DMS79 treated with DMSO at 0.1 percent for 48 hours (cell line): ENCODE results near the gene ADORA2A.

Experiments used
- DNase-seq: peaks from one replicate; lab custom pipeline; 2025; lab: John Stamatoyannopoulos, UW

ADORA2A gene

DNA sequence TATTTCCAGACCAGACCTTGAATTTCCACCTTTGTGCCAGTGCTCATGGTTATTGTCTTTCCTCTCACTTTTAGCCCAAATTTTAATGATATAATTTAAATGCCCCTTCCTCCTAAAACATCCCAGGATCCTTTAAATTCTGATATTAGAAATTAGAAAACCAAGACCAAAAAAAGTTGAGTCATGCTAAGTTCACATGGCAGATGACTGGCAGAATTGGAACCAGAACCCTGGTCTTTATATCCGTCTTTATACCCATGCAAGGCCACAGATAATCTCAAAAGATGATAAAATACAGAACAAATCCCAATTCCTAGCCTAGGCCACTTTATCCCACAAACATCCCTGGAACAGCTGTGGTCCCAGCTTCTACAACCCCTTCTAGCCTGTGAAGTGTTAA, 26.5 kb downstream of the ADORA2A start:
- no peak for DNase-seq

DNA sequence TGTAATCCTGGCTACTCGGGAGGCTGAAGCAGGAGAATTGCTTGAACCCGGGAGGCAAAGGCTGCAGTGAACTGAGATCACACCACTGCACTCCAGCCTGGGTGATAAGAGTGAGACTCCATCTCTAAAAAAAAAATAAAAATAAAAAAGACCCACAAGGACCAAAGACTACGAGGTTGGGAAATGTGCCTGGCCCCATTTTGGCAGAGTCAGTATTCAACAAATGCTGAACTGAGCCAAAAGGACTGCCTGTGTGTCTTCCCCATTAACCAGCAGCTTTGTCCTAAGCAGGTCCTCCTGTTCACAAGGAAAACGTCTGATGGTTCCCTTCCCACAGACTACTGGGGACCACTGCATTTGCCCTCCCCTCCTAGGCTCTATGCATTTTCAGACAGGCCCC, 27.6 kb downstream of the ADORA2A start:
- DNase-seq: no peak

- DNase-seq: no peak
Observed at GRCh38 chr22:24455751-24456426, 28.5 kb downstream of the ADORA2A start.

- DNase-seq: no peak
Observed at GRCh38 chr22:24457894-24458420, 30.6 kb downstream of the ADORA2A start.

- no peak for DNase-seq
Observed at GRCh38 chr22:24459911-24460310, 32.5 kb downstream of the ADORA2A start.

DNA sequence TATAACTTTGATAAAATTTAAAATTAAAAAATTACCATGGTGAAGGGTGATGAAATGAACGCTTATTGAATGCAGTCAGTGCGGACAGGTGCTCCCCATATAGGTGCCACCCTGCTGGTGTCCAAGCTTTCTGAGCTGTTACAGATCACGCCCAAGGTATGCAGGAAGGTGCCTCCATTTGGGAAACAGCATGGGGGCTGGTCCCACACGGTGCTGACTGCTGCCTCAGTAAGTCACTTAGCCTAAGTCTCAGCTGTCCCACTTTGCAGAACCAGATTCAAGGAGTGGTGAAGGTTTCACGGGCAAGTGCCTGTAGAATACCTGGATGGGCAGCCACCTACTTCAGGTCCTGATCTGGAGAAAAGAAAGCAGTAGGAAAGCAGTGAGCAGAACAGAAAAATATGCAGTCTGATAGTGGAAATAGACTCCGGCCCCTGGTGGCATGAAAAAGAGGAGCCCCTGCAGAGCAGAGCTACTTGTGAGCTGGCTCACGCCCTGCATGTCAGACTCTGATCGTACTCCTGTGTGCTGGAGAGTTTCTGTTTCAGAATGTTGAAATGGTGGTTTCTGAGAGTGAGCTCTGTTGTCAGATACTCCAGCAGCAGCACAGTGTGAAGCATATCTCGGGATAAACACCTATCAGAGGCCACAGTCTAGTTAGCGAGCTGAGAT, 33.2 kb downstream of the ADORA2A start:
- no peak for DNase-seq

DNA sequence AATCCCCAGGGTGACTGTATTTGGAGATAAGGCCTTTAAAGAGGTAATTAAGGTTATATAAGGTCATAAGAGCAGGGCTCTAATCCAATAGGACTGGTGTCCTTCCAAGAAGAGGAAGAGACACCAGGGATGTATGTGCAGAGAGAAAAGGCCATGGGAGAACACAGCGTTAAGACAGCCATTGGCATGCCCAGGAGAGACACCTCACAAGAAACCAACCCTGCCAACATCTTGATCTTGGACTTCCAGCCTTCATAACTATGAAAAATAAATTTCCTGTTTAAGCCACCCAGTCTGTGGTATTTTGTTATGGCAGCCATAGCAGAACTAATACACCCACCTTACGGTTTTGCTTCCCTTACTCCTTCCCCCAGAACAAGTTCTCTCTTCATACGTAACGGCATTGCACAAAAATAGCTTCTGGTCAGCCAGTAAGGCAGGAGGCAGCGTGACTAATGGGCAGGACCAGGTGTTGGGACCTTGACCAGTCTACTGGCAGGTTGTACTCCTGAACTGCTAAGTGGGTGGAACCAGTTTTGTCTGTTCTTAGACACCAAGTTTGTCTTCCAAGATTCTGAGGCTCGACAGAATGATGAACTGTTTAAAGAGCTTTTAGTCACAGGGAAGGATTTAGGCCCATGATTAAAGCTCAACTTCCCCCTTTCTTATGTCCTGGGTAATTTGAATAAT, 35.8 kb downstream of the ADORA2A start:
- no peak for DNase-seq

DNA sequence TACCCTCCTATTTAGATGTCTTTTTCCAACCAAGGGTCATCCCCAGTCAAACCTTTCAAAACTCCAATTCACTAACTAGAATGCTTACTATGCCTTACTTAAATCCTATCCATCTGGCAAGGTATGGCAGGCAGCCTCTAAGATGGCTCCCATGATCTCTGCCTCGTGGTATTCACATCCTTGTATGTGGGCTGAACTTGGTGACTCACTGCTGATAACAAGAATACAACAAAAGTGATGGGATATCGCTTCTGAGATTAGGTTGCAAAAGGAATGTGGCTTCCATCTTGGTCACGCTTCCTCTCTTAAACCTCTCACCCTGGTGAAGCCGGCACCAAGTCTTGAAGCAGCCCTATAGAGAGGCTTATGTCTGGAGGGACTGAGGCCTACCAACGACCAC, 38.2 kb downstream of the ADORA2A start:
- peak; percentile 8 for DNase-seq

DNA sequence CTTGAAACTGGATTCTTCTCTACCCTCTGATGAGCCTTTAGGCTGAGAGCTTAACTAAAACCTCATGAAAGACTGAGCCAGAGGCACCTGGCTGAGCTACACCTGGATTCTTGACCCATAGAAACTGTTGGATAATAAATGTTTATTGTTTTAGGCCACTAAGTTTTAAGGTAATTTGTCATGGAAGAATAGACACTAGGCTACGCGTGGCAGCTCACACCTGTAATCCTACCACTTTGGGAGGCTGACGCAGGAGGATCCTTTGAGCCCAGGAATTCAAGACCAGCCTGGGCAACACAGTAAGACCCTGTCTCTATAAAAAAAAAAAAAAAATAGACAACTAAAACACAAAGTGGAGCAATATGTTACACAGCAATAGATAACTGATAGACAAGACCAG, 38.6 kb downstream of the ADORA2A start:
- DNase-seq: no peak

DNA sequence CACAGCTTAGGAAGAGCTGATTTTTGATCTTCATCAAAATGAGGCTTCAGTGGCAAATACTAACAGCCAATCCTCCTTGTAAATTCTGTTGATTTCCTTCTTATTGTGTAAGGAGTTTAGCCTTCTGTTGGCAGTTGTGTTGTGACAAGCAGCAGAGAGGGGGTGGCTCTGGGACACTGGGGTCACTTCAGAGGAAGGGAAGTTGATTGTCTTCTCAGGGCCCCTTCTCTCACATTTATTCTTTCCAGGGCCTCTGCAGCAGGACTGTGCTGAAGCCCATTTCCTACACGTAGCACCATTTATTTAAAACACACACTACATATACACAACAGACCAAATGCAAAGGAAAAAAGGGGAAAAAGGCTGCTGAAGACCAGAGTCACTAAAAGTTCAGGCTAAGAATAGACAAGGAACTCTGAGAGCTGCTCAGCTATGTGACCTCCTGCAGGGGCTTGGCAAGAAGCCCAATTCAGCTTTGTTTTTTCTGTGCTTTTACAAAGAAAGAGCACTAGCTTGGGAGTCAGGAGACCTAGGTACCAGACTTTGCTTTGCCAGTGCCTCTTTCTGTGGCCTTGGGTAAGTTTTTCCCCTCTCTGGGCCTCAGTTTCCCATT, 39.4 kb downstream of the ADORA2A start:
- no peak for DNase-seq

GRCh38 chr22:24467340-24467739, 39.9 kb downstream of the ADORA2A start:
- no peak for DNase-seq

DNA sequence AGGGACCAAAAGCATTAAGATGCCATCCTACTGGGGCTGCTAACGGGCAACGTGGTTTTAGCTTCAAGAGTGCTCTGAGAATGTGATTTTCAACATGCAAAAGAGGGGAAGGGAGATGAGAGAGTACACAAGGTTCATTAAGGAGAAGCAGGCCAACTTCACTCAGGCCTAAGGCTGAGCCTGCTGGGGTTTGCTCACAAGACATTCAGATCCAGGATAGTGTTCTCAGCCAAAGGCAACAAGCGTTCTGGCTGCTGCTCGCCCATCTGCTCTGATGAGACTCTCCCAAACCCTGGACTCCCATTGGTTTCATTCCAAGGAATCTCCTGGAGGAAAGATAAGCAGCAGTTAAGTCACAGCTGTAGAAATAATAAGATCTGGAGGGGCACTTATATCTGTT, 44.2 kb downstream of the ADORA2A start:
- DNase-seq: no peak

DNA sequence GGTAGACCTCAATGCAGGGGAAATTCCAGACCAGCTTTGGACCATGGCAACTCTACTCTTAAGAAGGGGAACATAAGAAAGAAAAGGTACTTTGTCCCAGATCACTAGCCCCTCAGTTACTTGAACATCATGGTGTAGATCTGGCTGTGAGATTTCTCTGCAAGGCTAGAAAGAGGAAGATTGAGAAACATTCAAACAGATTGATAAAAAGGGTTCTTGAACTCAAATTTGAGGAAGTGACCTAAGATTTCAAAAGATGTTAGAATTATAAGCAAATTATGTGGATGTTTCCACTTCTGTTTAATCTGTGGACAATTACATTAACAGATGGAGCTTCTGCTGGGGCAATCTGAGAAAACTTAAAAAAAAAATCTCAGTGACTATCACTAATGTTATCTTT, 45.9 kb downstream of the ADORA2A start:
- no peak for DNase-seq

DNA sequence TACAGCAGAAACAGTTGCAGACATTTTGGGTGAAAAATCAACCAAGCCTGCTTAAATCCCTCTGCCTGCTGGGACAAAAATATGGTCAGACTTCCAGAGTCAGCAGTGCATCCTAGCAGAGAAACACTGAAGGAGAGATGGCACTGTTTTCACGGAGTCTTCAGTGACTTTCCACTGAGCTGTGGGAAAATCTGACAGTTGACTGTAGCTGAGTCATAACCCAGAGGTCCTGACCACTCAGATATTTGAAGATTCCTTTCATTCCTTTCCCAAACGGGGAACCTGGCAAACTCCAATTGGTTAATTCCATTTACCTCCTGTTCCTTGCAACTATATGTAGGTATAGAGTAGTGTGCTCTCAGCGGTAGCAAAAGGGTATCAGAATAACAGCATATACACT, 46.8 kb downstream of the ADORA2A start:
- DNase-seq: no peak

DNA sequence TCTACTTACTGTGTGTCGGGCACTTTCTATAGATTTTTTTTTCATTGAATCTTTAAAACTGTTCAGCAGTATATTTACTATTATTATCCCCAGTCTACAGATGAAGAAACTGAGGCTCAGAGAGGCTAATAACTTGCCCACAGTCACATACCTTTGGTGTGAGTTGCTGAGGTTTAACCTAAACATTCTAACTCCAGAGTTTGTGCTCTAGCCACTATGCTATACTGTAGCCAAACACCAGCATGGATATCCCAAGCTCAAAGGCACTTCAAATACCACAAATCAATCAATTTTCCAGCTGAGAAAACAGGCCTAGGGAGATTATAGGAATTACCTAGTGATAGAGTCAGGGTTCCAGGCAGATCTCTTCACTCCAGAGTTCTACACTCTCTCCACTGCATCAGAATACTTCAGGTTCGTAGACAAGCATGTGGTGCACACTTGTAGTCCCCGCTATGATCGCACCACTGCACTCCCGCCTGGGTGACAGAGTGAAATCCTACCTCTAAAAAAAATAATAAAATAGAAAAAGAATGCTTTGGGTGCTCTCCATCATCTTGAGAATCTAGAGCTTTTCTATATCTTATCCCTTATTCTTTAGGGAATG, 47.4 kb downstream of the ADORA2A start:
- DNase-seq: no peak

DNA sequence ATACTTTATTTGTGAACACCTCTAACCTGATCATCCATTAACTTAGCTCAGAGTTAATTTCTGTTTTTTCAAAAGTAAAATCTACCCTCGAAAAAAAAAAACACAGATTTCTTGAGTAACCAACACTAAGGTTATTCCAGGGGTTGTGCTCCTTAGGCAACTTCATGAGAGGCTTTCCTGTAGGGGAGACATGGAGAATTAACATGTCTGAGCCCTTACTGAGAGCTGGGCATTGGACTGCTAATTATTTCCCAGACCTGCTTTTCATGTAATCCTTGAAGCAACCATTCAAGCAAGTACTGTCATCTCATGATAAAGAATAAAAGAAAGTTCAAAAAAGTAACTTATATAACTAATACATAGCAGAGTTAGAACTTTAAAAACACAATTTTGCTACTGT, 54.2 kb downstream of the ADORA2A start:
- no peak for DNase-seq

DNA sequence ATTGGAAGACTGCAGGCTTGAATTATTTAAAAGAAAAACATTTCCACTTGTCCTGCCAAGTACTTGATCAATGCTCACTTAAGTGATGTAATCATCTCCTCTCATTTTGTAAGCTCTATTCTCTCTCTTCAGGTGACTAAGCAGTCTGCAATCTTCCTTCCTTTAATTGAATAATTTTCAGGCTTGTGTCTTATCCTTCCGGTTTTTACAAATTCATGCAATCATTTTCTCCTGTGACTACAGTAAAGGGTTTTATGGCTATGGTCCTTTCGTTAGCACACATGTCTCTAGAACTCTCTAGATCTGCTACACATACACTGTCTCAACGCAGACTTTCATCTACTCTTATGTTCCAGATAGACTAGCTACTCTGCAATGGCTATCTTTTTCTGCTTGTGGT, 55.2 kb downstream of the ADORA2A start:
- DNase-seq: peak; percentile 5

DNA sequence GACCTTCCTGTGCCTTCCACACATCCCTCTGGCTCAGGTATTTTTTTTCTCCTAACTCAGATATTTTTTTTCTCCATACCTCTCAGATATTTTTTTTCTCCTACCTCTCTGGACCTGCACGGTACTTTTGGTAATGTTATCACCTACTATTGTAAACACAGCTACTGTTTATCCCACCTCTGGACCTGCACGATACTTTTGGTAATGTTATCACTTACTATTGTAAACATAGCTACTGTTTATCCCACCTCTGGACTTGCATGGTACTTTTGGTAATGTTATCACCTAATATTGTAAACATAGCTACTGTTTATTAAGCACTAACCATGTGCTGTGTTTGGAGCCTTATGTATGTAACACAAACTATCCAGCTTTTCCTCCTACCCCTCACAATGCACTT, 55.6 kb downstream of the ADORA2A start:
- no peak for DNase-seq

DNA sequence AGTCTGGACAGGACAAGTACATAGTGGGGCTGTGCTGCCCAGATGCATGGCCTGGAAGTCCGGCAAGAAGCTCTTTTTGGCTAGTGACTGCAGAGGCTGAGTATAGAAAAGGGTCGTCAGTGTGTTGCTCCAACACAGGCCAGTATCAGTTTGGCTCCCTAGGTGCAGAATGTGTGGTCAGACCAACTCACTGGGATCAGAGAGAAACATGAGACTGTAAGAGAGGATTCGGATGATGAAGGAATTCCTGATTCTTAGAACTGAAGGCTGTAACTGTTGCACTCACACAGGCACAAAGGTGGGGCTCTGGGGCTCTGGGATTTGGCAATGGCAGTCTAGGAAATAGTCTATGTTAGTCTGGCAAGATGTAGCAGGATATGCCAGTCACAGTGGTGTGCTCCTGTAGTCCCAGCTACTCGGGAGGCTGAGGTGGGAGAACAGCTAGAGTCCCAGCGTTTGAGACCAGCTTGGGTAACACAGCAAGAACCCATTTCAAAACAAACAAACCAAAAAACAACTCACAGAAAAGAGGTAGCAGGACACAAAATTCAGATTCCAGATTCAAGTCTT, 56.7 kb downstream of the ADORA2A start:
- DNase-seq: no peak

GRCh38 chr22:24485170-24485569, 57.8 kb downstream of the ADORA2A start:
- DNase-seq: no peak

DNA sequence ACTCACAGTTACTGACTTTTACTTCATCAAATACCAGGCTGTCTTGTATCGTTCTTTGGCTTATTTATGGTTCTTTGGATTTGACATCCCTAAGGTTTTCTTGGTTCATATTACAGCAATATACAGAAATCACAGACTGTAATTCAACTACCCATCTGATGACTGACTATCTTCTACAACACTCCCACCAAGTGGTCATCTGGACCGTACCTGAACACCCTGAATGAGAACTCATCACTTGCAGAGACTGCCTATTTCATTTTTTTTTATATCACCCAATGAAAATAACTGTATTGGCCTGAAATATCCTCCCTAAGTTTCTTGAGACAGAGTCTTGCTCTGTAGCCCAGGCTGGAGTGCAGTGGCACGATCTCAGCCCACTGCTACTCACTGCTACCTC, 58.2 kb downstream of the ADORA2A start:
- DNase-seq: no peak

DNA sequence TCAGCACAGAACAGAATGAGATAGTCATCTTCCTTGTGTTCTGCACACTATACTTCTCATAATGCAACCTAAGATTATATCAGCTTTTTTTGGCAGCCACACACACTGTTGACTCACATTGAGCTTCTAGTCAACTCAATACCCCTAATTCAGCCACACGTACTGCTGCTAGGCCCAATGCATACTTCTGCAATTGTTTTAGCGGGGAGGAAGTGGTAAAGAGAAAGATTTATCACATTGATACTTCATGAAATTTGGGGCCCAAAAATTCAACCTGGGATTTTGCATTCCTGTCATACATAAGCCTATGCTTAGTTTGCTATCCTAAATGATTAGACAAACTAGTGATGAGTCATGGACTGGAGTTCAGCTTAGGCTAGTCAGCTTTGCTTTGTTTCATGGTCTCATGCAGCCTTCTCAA, 59.1 kb downstream of the ADORA2A start:
- no peak for DNase-seq
